Measurements from ENCODE around the gene PIAS3.

GRCh38 chr1:145874646-145875045, 15.8 kb upstream of the PIAS3 start:
- TF ChIP-seq, protein P1, sequence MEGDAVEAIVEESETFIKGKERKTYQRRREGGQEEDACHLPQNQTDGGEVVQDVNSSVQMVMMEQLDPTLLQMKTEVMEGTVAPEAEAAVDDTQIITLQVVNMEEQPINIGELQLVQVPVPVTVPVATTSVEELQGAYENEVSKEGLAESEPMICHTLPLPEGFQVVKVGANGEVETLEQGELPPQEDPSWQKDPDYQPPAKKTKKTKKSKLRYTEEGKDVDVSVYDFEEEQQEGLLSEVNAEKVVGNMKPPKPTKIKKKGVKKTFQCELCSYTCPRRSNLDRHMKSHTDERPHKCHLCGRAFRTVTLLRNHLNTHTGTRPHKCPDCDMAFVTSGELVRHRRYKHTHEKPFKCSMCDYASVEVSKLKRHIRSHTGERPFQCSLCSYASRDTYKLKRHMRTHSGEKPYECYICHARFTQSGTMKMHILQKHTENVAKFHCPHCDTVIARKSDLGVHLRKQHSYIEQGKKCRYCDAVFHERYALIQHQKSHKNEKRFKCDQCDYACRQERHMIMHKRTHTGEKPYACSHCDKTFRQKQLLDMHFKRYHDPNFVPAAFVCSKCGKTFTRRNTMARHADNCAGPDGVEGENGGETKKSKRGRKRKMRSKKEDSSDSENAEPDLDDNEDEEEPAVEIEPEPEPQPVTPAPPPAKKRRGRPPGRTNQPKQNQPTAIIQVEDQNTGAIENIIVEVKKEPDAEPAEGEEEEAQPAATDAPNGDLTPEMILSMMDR (conservative IDR thresholded peaks at IDR 0.05 in 1 of 2, IDR thresholded peaks at IDR 0.05 in 1 of 2; ENCODE audit: low read depth in 1 of 2, low read length in 2 of 2), result no peak
- no peak for TF ChIP-seq EZH2 (IDR thresholded peaks at IDR 0.05; ENCODE audit: low read length, missing control alignments)

Measured in fibroblast of lung (primary cell).